HG03175 (cell line): ENCODE measurements around the gene ZNF581.

Experiments
- ATAC-seq: cut with Tn5 transposase; IDR thresholded peaks from one replicate; pipeline ENCODE4 v1.9.1; 2021; ENCODE audit warnings: mild to moderate bottlenecking, moderate library complexity; ENCODE audit not compliant: unreplicated experiment

Gene ZNF581

GRCh38 chr19:55611300-55611982 is 32.0 kb upstream of the ZNF581 start:
- no peak for ATAC-seq

DNA sequence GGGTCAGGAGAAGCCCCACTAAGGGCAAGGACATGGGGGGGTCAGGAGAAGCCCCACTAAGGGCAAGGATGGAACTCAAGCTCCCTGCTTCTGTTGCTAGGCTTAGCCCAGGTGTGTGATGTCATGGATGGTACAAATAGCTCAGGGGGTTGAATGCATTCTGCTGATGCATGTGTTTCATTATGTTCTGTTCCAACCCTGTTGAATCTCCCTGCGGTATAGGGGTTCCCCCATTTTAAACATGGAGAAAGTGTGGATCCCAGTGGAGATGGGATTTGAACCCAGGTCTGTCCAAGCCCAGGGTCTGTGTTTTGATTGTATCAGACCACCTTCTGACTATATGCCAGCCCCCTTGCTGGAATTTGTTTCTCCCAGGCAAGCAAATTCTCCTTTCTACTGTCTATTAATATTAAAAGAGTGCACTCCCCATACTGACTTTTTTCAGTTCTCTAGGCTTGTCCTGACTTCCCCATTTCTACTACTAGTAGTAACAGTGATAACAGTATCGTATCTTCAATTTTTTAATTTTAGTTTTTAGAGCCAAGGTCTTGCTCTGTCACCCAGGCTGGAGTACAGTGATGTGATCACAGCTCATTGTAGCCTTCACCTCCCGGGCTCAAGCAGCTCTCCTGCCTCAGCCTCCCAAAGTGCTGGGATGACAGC is 31.3 kb upstream of the ZNF581 start:
- no peak for ATAC-seq

GRCh38 chr19:55613396-55613795 is 30.1 kb upstream of the ZNF581 start:
- no peak for ATAC-seq

DNA sequence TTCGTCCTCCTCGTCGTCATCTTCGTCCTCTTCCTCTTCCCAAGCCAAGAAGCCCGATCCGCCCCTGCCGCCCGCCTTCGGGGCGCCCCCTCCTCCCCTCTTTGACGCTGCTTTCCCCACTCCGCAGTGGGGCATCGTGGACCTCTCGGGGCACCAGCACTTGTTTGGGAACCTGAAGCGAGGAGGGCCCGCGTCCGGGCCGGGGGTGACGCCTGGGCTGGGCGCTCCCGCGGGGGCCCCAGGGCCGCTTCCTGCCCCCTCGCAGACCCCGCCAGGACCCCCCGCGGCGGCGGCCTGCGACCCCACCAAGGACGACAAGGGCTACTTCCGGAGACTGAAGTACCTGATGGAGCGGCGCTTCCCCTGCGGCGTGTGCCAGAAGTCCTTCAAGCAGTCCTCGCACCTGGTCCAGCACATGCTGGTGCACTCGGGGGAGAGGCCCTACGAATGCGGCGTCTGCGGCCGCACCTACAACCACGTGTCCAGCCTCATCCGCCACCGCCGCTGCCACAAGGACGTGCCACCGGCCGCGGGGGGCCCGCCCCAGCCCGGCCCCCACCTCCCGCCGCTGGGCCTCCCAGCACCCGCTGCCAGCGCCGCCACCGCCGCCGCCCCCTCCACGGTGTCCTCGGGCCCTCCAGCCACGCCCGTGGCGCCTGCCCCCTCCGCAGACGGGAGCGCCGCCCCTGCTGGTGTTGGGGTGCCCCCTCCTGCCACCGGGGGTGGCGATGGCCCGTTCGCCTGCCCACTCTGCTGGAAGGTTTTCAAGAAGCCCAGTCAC is 29.3 kb upstream of the ZNF581 start:
- ATAC-seq, result no peak

DNA sequence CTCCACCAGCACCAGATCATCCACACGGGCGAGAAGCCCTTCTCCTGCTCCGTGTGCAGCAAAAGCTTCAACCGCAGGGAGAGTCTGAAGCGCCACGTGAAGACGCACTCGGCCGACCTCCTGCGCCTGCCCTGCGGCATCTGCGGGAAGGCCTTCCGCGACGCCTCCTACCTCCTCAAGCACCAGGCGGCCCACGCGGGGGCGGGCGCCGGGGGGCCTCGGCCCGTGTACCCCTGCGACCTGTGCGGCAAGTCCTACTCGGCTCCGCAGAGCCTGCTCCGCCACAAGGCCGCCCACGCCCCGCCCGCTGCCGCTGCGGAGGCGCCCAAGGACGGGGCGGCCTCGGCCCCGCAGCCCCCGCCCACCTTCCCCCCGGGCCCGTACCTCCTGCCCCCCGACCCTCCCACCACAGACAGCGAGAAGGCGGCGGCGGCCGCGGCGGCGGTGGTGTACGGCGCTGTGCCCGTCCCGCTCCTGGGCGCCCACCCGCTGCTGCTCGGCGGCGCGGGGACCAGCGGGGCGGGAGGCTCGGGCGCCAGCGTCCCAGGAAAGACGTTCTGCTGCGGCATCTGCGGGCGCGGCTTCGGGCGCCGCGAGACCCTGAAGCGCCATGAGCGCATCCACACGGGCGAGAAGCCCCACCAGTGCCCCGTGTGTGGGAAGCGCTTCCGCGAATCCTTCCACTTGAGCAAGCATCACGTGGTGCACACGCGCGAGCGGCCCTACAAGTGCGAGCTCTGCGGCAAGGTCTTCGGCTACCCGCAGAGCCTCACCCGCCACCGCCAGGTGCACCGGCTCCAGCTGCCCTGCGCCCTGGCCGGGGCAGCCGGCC is 28.5 kb upstream of the ZNF581 start:
- no peak for ATAC-seq

GRCh38 chr19:55615543-55616394 is 27.7 kb upstream of the ZNF581 start:
- ATAC-seq, result no peak

DNA sequence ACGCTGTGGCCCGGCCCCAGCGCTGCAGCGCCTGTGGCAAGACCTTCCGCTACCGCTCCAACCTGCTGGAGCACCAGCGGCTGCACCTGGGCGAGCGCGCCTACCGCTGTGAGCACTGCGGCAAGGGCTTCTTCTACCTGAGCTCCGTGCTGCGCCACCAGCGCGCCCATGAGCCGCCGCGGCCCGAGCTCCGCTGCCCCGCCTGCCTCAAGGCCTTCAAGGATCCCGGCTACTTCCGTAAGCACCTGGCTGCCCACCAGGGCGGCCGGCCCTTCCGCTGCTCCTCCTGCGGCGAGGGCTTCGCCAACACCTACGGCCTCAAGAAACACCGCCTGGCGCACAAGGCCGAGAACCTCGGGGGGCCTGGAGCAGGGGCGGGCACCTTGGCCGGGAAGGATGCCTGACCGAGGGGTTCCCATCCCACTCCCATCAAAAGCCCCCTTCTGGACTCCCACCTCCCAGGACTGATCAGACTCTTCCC is 27.0 kb upstream of the ZNF581 start:
- ATAC-seq, result no peak

- ATAC-seq, result no peak
Observed at GRCh38 chr19:55617426-55617825, 26.0 kb upstream of the ZNF581 start.

DNA sequence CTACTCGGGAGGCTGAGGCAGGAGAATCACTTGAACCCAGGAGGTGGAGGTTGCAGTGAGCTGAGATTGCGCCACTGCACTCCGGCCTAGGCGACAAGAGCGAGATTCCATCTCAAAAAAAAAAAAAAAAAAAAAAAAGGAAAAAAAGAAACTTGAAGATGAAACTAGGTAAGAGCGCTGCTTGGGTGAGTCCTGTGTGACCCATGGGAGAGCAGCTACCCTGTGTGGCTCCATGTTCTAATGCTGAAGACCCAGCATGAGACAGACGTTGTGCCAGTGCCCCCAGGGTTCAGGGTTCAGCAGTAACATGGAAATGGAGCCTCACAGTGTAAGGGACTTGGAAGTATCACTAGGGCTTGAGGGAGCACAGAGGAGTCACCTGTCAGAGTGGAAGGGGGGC is 25.0 kb upstream of the ZNF581 start:
- ATAC-seq, result no peak

GRCh38 chr19:55619286-55619685 is 24.2 kb upstream of the ZNF581 start:
- ATAC-seq, result no peak

GRCh38 chr19:55620410-55621204 is 22.8 kb upstream of the ZNF581 start:
- ATAC-seq, result no peak

- no peak for ATAC-seq
Observed at GRCh38 chr19:55621205-55621672, 22.2 kb upstream of the ZNF581 start.

DNA sequence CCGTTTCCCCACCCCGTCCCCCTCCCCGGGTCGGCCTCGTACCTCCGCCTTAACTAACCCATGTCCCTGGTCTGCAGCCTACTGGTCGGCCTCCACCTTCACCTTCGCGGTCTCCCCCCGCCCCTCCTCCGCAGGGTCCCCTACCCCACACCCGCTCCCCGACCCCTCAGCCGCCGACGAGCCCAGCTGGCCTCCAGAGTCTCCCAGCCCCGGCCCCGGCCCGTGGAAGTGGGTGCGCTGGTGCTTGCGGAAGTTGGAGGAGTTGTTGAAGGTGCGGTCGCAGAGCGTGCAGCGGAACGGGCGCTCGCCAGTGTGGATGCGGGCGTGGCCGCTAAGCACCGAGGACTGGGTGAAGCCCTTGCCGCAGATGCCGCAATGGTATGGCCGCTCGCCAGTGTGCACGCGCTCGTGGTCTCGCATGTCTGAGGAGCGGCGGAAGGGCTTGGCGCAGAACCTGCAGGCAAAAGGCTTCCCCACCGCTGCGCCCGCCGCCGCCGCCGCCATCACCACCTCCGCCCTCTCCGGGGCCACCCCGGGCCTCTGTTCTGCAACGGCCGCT is 21.7 kb upstream of the ZNF581 start:
- ATAC-seq, result no peak

DNA sequence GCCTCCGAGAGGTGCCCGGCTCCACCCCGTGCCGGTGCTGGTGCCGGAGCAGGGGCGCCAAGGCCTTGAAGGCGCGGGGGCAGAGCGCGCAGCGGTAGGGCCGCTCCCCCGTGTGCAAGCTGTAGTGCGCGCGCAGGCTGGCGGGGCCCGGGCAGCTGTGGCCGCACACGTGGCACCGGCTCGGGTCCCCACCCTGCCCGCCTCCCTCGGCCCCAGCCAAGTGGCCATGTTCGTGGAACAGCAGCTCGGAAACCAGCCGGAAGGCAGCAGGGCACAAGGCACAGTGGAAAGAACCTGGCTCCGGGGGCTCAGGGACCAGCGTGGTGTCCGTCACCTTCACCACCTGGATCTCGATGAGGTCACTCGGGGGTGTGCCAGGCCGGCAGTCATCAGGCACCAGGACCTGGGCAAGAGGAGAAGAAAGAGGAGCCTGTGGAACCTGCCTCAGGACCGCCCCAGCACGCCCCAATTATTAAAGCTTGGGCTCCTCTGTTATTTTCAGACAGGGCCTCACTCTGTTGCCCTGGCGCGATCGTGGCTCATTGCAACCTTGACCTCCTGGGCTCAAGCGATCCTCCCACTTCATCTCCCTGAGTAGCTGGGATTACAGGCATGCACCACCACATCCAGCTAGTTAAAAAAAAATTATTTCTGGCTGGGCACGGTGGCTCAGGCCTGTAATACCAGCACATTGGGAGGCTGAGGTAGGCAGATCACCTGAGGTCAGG is 21.0 kb upstream of the ZNF581 start:
- ATAC-seq, result no peak

GRCh38 chr19:55623130-55623529 is 20.3 kb upstream of the ZNF581 start:
- no peak for ATAC-seq

DNA sequence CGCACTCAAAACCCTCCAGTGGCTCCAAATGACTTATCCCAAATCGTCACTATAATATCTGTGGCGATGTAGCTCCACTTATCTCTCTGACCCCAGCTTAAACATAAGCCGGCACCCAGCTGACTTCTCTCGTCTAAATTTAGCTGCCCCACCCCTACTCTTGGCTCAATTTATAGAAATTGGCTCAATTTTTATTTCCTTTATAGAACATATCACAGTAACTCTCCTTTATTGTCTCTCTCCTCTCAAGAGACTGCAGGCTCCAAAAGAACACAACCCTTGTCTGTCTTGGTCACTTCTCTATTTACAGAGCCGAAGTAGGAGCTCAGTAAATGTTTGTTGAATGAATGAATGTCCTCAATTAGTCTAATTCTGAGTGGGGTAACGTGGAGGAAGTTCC is 19.9 kb upstream of the ZNF581 start:
- ATAC-seq, result no peak

- peak; percentile 57 for ATAC-seq
Observed at GRCh38 chr19:55624109-55625003, 19.1 kb upstream of the ZNF581 start, which contains the start of gene ZNF784. ZNF784 (minus strand) TSS chr19:55624566; CDS start chr19:55624561, 5 bp downstream.
